GM21825 (cell line): ENCODE measurements around the gene STOM.

ENCODE experiments used
- ATAC-seq: cut with Tn5 transposase; IDR thresholded peaks from one replicate; pipeline ENCODE4 v1.9.1; 2021; ENCODE audit warnings: mild to moderate bottlenecking, moderate library complexity; ENCODE audit not compliant: unreplicated experiment

Gene STOM

GRCh38 chr9:121289026-121289771 is 80.9 kb downstream of the STOM start:
- ATAC-seq: no peak
